ENCODE results near the gene SMLR1. TPM values are rescaled to one million over a fixed set of nuclear protein-coding genes. Genes with fewer than 3 reads are reported as not detected.

SMLR1 gene
- total and polyA plus RNA-seq, 4 donors, result 3.4 TPM; not detected in 3

- DNase-seq (no peak), ATAC-seq (ENCODE audit: low FRiP score) (no peak)
- intact Hi-C loops (cut with DNase I), result no loop called here
- no peaks in the 10 kb centered on the region for H3K4me1 ChIP-seq (ENCODE audit: control insufficient read depth in 1 of 2, insufficient read depth in 2 of 2, low read length in 2 of 2)
- H3K9me3 ChIP-seq (ENCODE audit: control insufficient read depth, low read length), result no peaks in the 10 kb centered on the region
- no peak overlapping the region for H3K27ac ChIP-seq (ENCODE audit: low read depth in 1 of 2, low read length in 2 of 2)
- H3K27me3 ChIP-seq (ENCODE audit: control insufficient read depth in 1 of 2, insufficient read depth in 2 of 2, low read length in 1 of 2), result no peaks in the 10 kb centered on the region
- peaks cover 0 to 6% of the 10 kb centered on the region in 2 donors for H3K36me3 ChIP-seq (ENCODE audit: control insufficient read depth in 1 of 2, insufficient read depth in 2 of 2, low read length in 1 of 2)
- WGBS, 2 donors, result 86 to 88% methylated on average over 4 of the region's 4 CpGs
- H3K4me3 ChIP-seq (ENCODE audit: low read length in 2 of 2), result no peak overlapping the region
Observed at GRCh38 chr6:130858054-130858453, 30.8 kb downstream of the SMLR1 start.

DNA sequence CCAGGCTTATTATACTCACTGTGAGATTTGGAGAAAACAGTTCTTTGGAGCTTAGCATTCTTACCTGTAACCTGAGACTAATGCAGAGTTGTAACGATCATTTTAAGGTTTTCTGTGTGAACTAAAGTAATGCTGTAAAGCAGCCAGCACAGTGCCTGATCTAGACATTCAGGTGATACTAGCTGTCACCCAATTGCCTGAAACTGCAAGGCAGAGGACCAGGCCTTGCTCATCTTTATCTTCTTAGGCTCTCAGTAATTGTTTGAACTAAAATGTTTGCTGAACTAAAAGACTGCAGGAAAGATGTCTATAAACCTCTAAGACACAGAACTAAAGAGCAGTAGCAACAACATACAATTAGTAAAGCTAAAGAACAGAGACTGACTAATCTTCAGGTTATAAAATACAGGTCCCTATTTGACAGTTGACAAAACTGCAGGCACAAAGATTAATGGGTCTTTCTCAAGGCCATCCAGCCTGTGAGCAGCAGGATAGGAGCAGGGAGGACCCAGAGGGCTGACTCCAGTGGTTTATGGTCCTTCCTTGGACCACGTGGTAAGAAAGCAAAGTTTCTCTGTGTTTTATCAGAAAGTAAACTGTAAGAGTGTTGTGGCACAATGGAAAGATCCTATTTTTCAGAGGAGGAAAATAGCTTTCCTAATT, 31.4 kb downstream of the SMLR1 start:
- Histone ChIP-seq H3K36me3 (ENCODE audit: control insufficient read depth in 1 of 2, insufficient read depth in 2 of 2, low read length in 1 of 2) (peaks cover 0 to 8% of the 10 kb centered on the region in 2 donors), H3K4me1 (ENCODE audit: control insufficient read depth in 1 of 2, insufficient read depth in 2 of 2, low read length in 2 of 2) (no peaks in the 10 kb centered on the region), H3K4me3 (ENCODE audit: low read length in 2 of 2) (no peak overlapping the region), H3K27ac (ENCODE audit: low read depth in 1 of 2, low read length in 2 of 2) (no peak overlapping the region), H3K9me3 (ENCODE audit: control insufficient read depth, low read length) (no peaks in the 10 kb centered on the region), H3K27me3 (ENCODE audit: control insufficient read depth in 1 of 2, insufficient read depth in 2 of 2, low read length in 1 of 2) (no peaks in the 10 kb centered on the region)
- intact Hi-C loops (cut with DNase I), result no loop called here
- ATAC-seq (ENCODE audit: low FRiP score) (no peak), DNase-seq (no peak)
- WGBS, 2 donors, result 45 to 53% methylated on average over 2 of the region's 2 CpGs

GRCh38 chr6:130859161-130859867, 32.1 kb downstream of the SMLR1 start:
- WGBS, 2 donors, result 85 to 87% methylated on average over 11 of the region's 11 CpGs
- ATAC-seq (ENCODE audit: low FRiP score) (no peak), DNase-seq (no peak)
- no peaks in the 10 kb centered on the region for H3K4me1 ChIP-seq (ENCODE audit: control insufficient read depth in 1 of 2, insufficient read depth in 2 of 2, low read length in 2 of 2)
- H3K36me3 ChIP-seq (ENCODE audit: control insufficient read depth in 1 of 2, insufficient read depth in 2 of 2, low read length in 1 of 2), result peaks cover 0 to 8% of the 10 kb centered on the region in 2 donors
- H3K4me3 ChIP-seq (ENCODE audit: low read length in 2 of 2), result no peak overlapping the region
- H3K27me3 ChIP-seq (ENCODE audit: control insufficient read depth in 1 of 2, insufficient read depth in 2 of 2, low read length in 1 of 2), result no peaks in the 10 kb centered on the region
- intact Hi-C loops (cut with DNase I), result no loop called here
- no peak overlapping the region for H3K27ac ChIP-seq (ENCODE audit: low read depth in 1 of 2, low read length in 2 of 2)
- H3K9me3 ChIP-seq (ENCODE audit: control insufficient read depth, low read length), result no peaks in the 10 kb centered on the region

GRCh38 chr6:130862370-130862769, 35.2 kb downstream of the SMLR1 start:
- Histone ChIP-seq H3K4me1 (ENCODE audit: control insufficient read depth in 1 of 2, insufficient read depth in 2 of 2, low read length in 2 of 2) (no peaks in the 10 kb centered on the region), H3K27ac (ENCODE audit: low read depth in 1 of 2, low read length in 2 of 2) (no peak overlapping the region), H3K4me3 (ENCODE audit: low read length in 2 of 2) (no peak overlapping the region), H3K27me3 (ENCODE audit: control insufficient read depth in 1 of 2, insufficient read depth in 2 of 2, low read length in 1 of 2) (no peaks in the 10 kb centered on the region), H3K9me3 (ENCODE audit: control insufficient read depth, low read length) (no peaks in the 10 kb centered on the region), H3K36me3 (ENCODE audit: control insufficient read depth in 1 of 2, insufficient read depth in 2 of 2, low read length in 1 of 2) (peaks cover 0 to 9% of the 10 kb centered on the region in 2 donors)
- no peak for DNase-seq
- 71 to 96% methylated on average over 2 of the region's 2 CpGs for WGBS, 2 donors
- intact Hi-C loops (cut with DNase I), result no loop called here
- no peak for ATAC-seq (ENCODE audit: low FRiP score)

DNA sequence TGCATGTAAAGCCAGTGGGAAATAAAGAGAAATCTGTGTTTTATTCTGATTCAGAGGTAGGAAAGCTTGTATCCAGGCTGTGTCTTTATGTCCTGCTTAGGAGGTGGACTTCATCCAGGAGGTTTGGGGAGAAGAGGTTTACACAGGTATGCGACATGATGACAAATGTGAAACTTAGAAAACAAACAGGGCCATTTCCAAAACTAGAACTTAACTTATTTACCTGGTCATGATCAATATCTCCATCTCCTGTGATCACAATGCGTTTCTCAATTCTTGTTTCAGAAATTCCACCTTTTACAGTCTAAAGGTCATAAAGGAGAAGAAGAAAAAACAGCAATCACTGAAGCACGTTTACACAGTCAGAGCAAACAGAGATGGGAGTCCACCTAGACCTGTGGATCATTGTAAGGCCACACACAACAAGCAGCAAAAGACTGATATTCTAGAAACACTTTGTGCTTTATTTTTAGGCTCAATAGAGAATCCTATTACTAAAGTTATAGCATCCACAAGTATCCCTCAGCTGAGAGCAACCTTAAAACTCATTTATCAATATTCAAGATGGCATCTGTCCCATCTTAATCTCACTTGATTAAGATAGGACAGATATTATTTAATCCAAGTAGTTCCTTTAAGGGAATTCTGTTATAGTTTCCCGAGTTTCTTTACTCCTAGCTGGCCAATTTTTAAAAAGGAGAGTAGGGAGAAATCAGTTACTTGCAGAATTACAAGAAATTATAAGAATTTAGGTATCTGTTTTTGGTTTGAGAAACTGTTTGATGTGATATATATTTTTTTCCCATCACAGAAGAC, 36.4 kb downstream of the SMLR1 start:
- ATAC-seq (ENCODE audit: low FRiP score), result no peak
- peaks cover 0 to 6% of the 10 kb centered on the region in 2 donors for H3K36me3 ChIP-seq (ENCODE audit: control insufficient read depth in 1 of 2, insufficient read depth in 2 of 2, low read length in 1 of 2)

DNA sequence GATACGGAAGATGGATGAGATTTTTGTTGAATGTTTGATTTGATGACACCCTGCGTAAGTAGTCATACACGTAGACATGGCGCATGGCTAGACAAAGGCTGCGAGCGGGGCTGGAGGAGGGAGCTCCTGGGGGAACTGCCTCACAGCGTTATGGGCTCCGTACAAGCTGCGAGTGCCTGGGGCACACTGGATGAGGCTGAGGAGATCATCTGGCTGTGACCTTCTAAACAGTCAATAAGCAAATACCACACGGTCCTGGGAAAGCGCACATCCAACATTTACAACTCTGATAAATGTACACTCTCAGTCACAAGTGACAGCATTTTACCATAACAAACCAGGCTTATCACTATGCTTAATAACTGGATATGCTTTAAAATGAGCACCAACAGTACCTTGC, 37.1 kb downstream of the SMLR1 start:
- Histone ChIP-seq H3K4me3 (ENCODE audit: low read length in 2 of 2) (no peak overlapping the region), H3K9me3 (ENCODE audit: control insufficient read depth, low read length) (no peaks in the 10 kb centered on the region), H3K4me1 (ENCODE audit: control insufficient read depth in 1 of 2, insufficient read depth in 2 of 2, low read length in 2 of 2) (no peaks in the 10 kb centered on the region), H3K36me3 (ENCODE audit: control insufficient read depth in 1 of 2, insufficient read depth in 2 of 2, low read length in 1 of 2) (peaks cover 7 to 8% of the 10 kb centered on the region in 2 donors), H3K27ac (ENCODE audit: low read depth in 1 of 2, low read length in 2 of 2) (no peak overlapping the region), H3K27me3 (ENCODE audit: control insufficient read depth in 1 of 2, insufficient read depth in 2 of 2, low read length in 1 of 2) (no peaks in the 10 kb centered on the region)
- intact Hi-C loops (cut with DNase I), result no loop called here
- 86% methylated on average over 11 of the region's 11 CpGs for WGBS, 2 donors
- ATAC-seq (ENCODE audit: low FRiP score) (no peak), DNase-seq (no peak)

More for the DNA sequence above, 36.4 kb downstream of the SMLR1 start:
- WGBS, 2 donors, result 83 to 85% methylated on average over 4 of the region's 4 CpGs
- Histone ChIP-seq H3K4me3 (ENCODE audit: low read length in 2 of 2) (no peak overlapping the region), H3K9me3 (ENCODE audit: control insufficient read depth, low read length) (no peaks in the 10 kb centered on the region), H3K4me1 (ENCODE audit: control insufficient read depth in 1 of 2, insufficient read depth in 2 of 2, low read length in 2 of 2) (no peaks in the 10 kb centered on the region), H3K27me3 (ENCODE audit: control insufficient read depth in 1 of 2, insufficient read depth in 2 of 2, low read length in 1 of 2) (no peaks in the 10 kb centered on the region), H3K27ac (ENCODE audit: low read depth in 1 of 2, low read length in 2 of 2) (no peak overlapping the region)
- intact Hi-C loops (cut with DNase I), result no loop called here
- no peak for DNase-seq

DNA sequence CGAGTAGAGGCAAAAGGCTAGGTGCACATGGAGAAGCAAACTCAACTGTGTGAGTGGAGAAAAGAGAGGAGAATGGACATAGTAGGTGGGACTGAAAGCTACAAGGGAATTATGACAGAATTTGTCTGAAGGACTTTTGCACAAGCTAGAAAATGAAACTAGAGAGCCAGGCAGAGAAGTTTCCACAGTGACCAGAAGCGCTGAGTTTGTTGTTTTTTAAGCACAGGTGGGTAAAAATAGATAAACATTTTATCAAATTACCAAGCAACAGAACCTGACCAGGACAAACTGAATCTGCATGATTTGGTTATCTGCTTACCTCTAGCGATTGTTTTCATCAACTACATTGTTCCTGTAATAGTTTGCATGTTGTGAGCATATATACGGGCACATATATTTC, 38.6 kb downstream of the SMLR1 start:
- Histone ChIP-seq H3K4me3 (ENCODE audit: low read length in 2 of 2) (no peak overlapping the region), H3K27me3 (ENCODE audit: control insufficient read depth in 1 of 2, insufficient read depth in 2 of 2, low read length in 1 of 2) (no peaks in the 10 kb centered on the region), H3K36me3 (ENCODE audit: control insufficient read depth in 1 of 2, insufficient read depth in 2 of 2, low read length in 1 of 2) (peaks cover 5 to 7% of the 10 kb centered on the region in 2 donors), H3K4me1 (ENCODE audit: control insufficient read depth in 1 of 2, insufficient read depth in 2 of 2, low read length in 2 of 2) (no peaks in the 10 kb centered on the region), H3K9me3 (ENCODE audit: control insufficient read depth, low read length) (no peaks in the 10 kb centered on the region), H3K27ac (ENCODE audit: low read depth in 1 of 2, low read length in 2 of 2) (no peak overlapping the region)
- 94% methylated on average over 4 of the region's 4 CpGs for WGBS, 2 donors
- ATAC-seq (ENCODE audit: low FRiP score) (no peak), DNase-seq (no peak)
- intact Hi-C loops (cut with DNase I), result no loop called here

DNA sequence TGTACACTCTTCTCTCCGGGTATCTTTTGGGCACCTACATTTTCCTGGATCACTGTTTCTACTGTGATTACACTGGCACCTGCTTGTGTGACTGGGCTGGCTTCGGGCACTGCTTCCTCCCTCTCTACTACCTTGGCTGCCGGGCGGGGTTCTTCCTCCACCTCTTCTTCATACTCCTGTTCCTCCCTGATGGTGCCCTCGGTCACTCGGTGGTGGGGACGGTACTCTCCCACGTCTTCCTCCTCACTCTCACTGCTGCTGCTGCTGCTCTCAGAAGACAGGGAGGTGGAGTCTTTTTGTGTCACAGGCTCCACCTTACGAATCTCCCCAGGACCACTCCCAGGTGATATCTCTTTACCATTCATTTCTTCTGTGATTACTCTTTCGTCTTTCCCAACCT, 42.5 kb downstream of the SMLR1 start:
- Histone ChIP-seq H3K9me3 (ENCODE audit: control insufficient read depth, low read length) (no peaks in the 10 kb centered on the region), H3K27me3 (ENCODE audit: control insufficient read depth in 1 of 2, insufficient read depth in 2 of 2, low read length in 1 of 2) (no peaks in the 10 kb centered on the region), H3K36me3 (ENCODE audit: control insufficient read depth in 1 of 2, insufficient read depth in 2 of 2, low read length in 1 of 2) (peaks cover 2 to 7% of the 10 kb centered on the region in 2 donors), H3K4me3 (ENCODE audit: low read length in 2 of 2) (no peak overlapping the region), H3K27ac (ENCODE audit: low read depth in 1 of 2, low read length in 2 of 2) (no peak overlapping the region), H3K4me1 (ENCODE audit: control insufficient read depth in 1 of 2, insufficient read depth in 2 of 2, low read length in 2 of 2) (no peaks in the 10 kb centered on the region)
- ATAC-seq (ENCODE audit: low FRiP score) (no peak), DNase-seq (no peak)
- intact Hi-C loops (cut with DNase I), result loop anchor here in 1 of 2 donors (5.0 kb wide), 1 partner anchor 547 kb away; no protein-coding TSS in a partner anchor
- WGBS, 2 donors, result 84 to 91% methylated on average over 10 of the region's 10 CpGs
